H9 (cell line): ENCODE results near the gene GPR108. TPM values are rescaled to one million over a fixed set of nuclear protein-coding genes. Genes with fewer than 3 reads are reported as not detected.

Source experiments
- DNase-seq: peaks from one replicate; pipeline ENCODE4 v3.0.0-alpha.2; 2017
- H2AFZ ChIP-seq: one replicate; pipeline ENCODE4 v1.6.1; 2013; ENCODE audit warnings: mild to moderate bottlenecking, low read length, control low read depth, moderate library complexity
- H2AK5ac ChIP-seq: 2 replicates; pipeline ENCODE4 v1.6.1; 2013; ENCODE audit warnings: low read length, control low read depth, mixed read lengths; ENCODE audit not compliant: insufficient read length
- H2BK120ac ChIP-seq: one replicate; pipeline ENCODE4 v1.6.1; 2013; ENCODE audit warnings: low read depth, mild to moderate bottlenecking, low read length, control low read depth, inconsistent platforms; ENCODE audit not compliant: poor library complexity, severe bottlenecking
- H2BK12ac ChIP-seq: 2 replicates; pipeline ENCODE4 v1.6.1; 2013; ENCODE audit warnings: low read length, control low read depth, mixed read lengths, low read depth; ENCODE audit not compliant: insufficient read length
- H2BK15ac ChIP-seq: 2 replicates; pipeline ENCODE4 v1.6.1; 2013; ENCODE audit warnings: low read depth, low read length, control low read depth
- H2BK20ac ChIP-seq: one replicate; pipeline ENCODE4 v1.6.1; 2013; ENCODE audit warnings: low read depth, mild to moderate bottlenecking, low read length, control low read depth, inconsistent platforms; ENCODE audit not compliant: poor library complexity, severe bottlenecking
- H2BK5ac ChIP-seq: 2 replicates; pipeline ENCODE4 v1.6.1; 2013; ENCODE audit warnings: low read length, control low read depth, mixed read lengths; ENCODE audit not compliant: insufficient read length
- H3K14ac ChIP-seq: 2 replicates; pipeline ENCODE4 v1.6.1; 2013; ENCODE audit warnings: low read length, control low read depth; ENCODE audit not compliant: insufficient read depth
- H3K18ac ChIP-seq: 2 replicates; pipeline ENCODE4 v1.6.1; 2013; ENCODE audit warnings: low read depth, mild to moderate bottlenecking, mixed read lengths, low read length, control low read depth; ENCODE audit not compliant: insufficient read length
- H3K23ac ChIP-seq: 2 replicates; pipeline ENCODE4 v1.6.1; 2013; ENCODE audit warnings: low read length, control low read depth, mixed read lengths, low read depth; ENCODE audit not compliant: insufficient read length
- H3K23me2 ChIP-seq: 2 replicates; pipeline ENCODE4 v1.6.1; 2013; ENCODE audit warnings: low read depth, mild to moderate bottlenecking, mixed read lengths, low read length, control low read depth; ENCODE audit not compliant: insufficient read length, poor library complexity, severe bottlenecking
- H3K27ac ChIP-seq: 2 replicates; pipeline ENCODE4 v1.5.1; 2013; ENCODE audit warnings: low read length, control low read depth, mixed read lengths, low read depth; ENCODE audit not compliant: insufficient read length
- H3K27me3 ChIP-seq: 2 replicates; pipeline ENCODE4 v1.6.1; 2013; ENCODE audit warnings: low read length, control low read depth, inconsistent platforms; ENCODE audit not compliant: insufficient read depth
- H3K4ac ChIP-seq: 2 replicates; pipeline ENCODE4 v1.6.1; 2013; ENCODE audit warnings: low read depth, mild to moderate bottlenecking, control low read depth, inconsistent platforms, low read length, moderate library complexity
- H3K4me1 ChIP-seq: 2 replicates; pipeline ENCODE4 v1.6.1; 2013; ENCODE audit warnings: low read length, control low read depth, inconsistent platforms; ENCODE audit not compliant: insufficient read depth
- H3K4me2 ChIP-seq: 2 replicates; pipeline ENCODE4 v1.6.1; 2013; ENCODE audit warnings: low read length, control low read depth, mixed read lengths; ENCODE audit not compliant: insufficient read length, insufficient read depth
- H3K56ac ChIP-seq: 2 replicates; pipeline ENCODE4 v1.6.1; 2013; ENCODE audit warnings: low read depth, mild to moderate bottlenecking, mixed read lengths, low read length, control low read depth; ENCODE audit not compliant: insufficient read length
- H3K79me1 ChIP-seq: 2 replicates; pipeline ENCODE4 v1.6.1; 2013; ENCODE audit warnings: low read depth, mild to moderate bottlenecking, moderate library complexity, low read length, control low read depth, inconsistent platforms; ENCODE audit not compliant: insufficient read depth, poor library complexity, severe bottlenecking
- H3K79me2 ChIP-seq: 2 replicates; pipeline ENCODE4 v1.6.1; 2013; ENCODE audit warnings: low read length, control low read depth, inconsistent platforms; ENCODE audit not compliant: insufficient read depth
- H3K9ac ChIP-seq: 2 replicates; pipeline ENCODE4 v1.6.1; 2013; ENCODE audit warnings: low read length, control low read depth, mixed read lengths; ENCODE audit not compliant: insufficient read length; ENCODE audit errors: extremely low read depth
- H3K9me3 ChIP-seq: one replicate; pipeline ENCODE4 v1.6.1; 2013; ENCODE audit warnings: low read depth, low read length, inconsistent platforms; ENCODE audit not compliant: control insufficient read depth
- H3T11ph ChIP-seq: one replicate; pipeline ENCODE4 v1.6.1; 2013; ENCODE audit warnings: mild to moderate bottlenecking, low read length, control low read depth, inconsistent platforms
- H4K20me1 ChIP-seq: one replicate; pipeline ENCODE4 v1.6.1; 2013; ENCODE audit not compliant: control insufficient read depth, insufficient read length, insufficient read depth
- H4K5ac ChIP-seq: 2 replicates; pipeline ENCODE4 v1.6.1; 2013; ENCODE audit warnings: low read depth, mild to moderate bottlenecking, mixed read lengths, low read length, control low read depth; ENCODE audit not compliant: insufficient read length
- H4K8ac ChIP-seq: replicated peaks from 2 replicates; pipeline ENCODE4 v1.6.1; 2013; ENCODE audit warnings: low read length, control low read depth, mixed read lengths, low read depth; ENCODE audit not compliant: insufficient read length
- H4K91ac ChIP-seq: 2 replicates; pipeline ENCODE4 v1.6.1; 2013; ENCODE audit warnings: low read depth, mild to moderate bottlenecking, moderate library complexity, mixed read lengths, low read length, control low read depth; ENCODE audit not compliant: insufficient read length
- H3K27ac Mint-ChIP-seq, 3 experiments: 2 replicates in 2 of 3; 3 replicates in 1 of 3; pipeline ENCODE4 v1.8.0; 2020 to 2021; ENCODE audit warnings: mixed read lengths in 3 of 3, mild to moderate bottlenecking in 1 of 3, moderate library complexity in 1 of 3
- H3K27me3 Mint-ChIP-seq: 2 replicates; pipeline ENCODE4 v1.8.0; 2021; ENCODE audit warnings: low read depth, mild to moderate bottlenecking, moderate library complexity, mixed read lengths
- H3K36me3 Mint-ChIP-seq, 3 experiments: 2 replicates in 2 of 3; 3 replicates in 1 of 3; pipeline ENCODE4 v1.8.0; 2020 to 2021; ENCODE audit warnings: low read depth in 3 of 3, mixed read lengths in 3 of 3; ENCODE audit not compliant: insufficient read depth in 1 of 3
- H3K4me1 Mint-ChIP-seq, 2 experiments: 2 replicates each; pipeline ENCODE4 v1.8.0; 2020; ENCODE audit warnings: mixed read lengths in 2 of 2
- H3K4me3 Mint-ChIP-seq, 2 experiments: 2 replicates in 1 of 2; 3 replicates in 1 of 2; pipeline ENCODE4 v1.8.0; 2020 to 2021; ENCODE audit warnings: mild to moderate bottlenecking in 2 of 2, mixed read lengths in 2 of 2, moderate library complexity in 1 of 2
- H3K9me3 Mint-ChIP-seq, 2 experiments: 2 replicates in 1 of 2; 3 replicates in 1 of 2; pipeline ENCODE4 v1.8.0; 2020; ENCODE audit warnings: mild to moderate bottlenecking in 2 of 2, mixed read lengths in 2 of 2, moderate library complexity in 1 of 2
- CTCF ChIP-seq: fragments of 200-600 bp; sonication (generic); conservative IDR thresholded peaks from 3 replicates; pipeline ENCODE4 v1.8.0; 2021; ENCODE audit warnings: antibody characterized with exemption, mild to moderate bottlenecking
- WGBS: extraction: QIAGEN DNeasy Blood & Tissue Kit; methylation state at CpG from one replicate; pipeline ENCODE4 v1.1.7; 2013; ENCODE audit warnings: missing lambda C conversion rate, low lambda C conversion rate, mixed read lengths; ENCODE audit not compliant: insufficient read length; ENCODE audit errors: extremely low coverage; 5-methylcytosine and 5-hydroxymethylcytosine counted together
- total RNA-seq: library from RNA; stranded (reverse); gene quantifications from 2 replicates; pipeline ENCODE4 v1.2.1, GENCODE V29; 2021

Gene GPR108
- total RNA-seq, 1 experiment from 2014 or later = 38.2 TPM

GRCh38 chr19:6721773-6722172 is 15.6 kb downstream of the GPR108 start:
- Histone ChIP-seq H2BK15ac (no peak overlapping the region), H2AK5ac (no peak overlapping the region), H2BK120ac (no peak overlapping the region), H4K91ac (no peak overlapping the region), H3K79me2 (no peaks in the 10 kb centered on the region), H3K27ac (no peak overlapping the region), H3K14ac (no peak overlapping the region), H3K9me3 (no peaks in the 10 kb centered on the region), H3K4me1 (no peaks in the 10 kb centered on the region; the same call in 1 of the 2 replicates), H3K4me2 (no peak overlapping the region), H4K8ac (no peak overlapping the region), H3K23me2 (no peaks in the 10 kb centered on the region), H3K79me1 (no peaks in the 10 kb centered on the region), H3K9ac (no peak overlapping the region), H2BK12ac (no peak overlapping the region), H4K5ac (no peak overlapping the region), H2AFZ (no peak overlapping the region), H3K27me3 (no peaks in the 10 kb centered on the region), H4K20me1 (no peaks in the 10 kb centered on the region), H3K18ac (no peak overlapping the region), H2BK5ac (no peak overlapping the region), H3K56ac (no peak overlapping the region), H2BK20ac (no peak overlapping the region), H3T11ph (no peak overlapping the region), H3K23ac (no peak overlapping the region), H3K4ac (no peak overlapping the region)
- no peak for TF ChIP-seq CTCF
- no peak for DNase-seq
- Mint-ChIP-seq H3K27me3 (peaks cover 4% of the 10 kb centered on the region), H3K36me3 (peaks cover 0 to 4% (median 3%) of the 10 kb centered on the region in 3 experiments; a peak in 2 of 7 replicates), H3K4me3 (no peak overlapping the region), H3K9me3 (peaks cover 6% of the 10 kb centered on the region in 2 experiments; a peak in 4 of 5 replicates), H3K4me1 (peaks cover 6 to 43% of the 10 kb centered on the region in 2 experiments), H3K27ac (no peak overlapping the region; a peak in 1 of 7 replicates)
- WGBS = no CpG with 5 or more reads among the region's 5 CpGs
